H9 (cell line): ENCODE data around the gene HSD17B13. TPM values are rescaled to one million over a fixed set of nuclear protein-coding genes. Genes with fewer than 3 reads are reported as not detected.
A peak's percentile ranks its signal among the peaks of the same experiment; 100 is the strongest.

Source experiments
- DNase-seq: peaks from one replicate; pipeline ENCODE4 v3.0.0-alpha.2; 2017
- H2AFZ ChIP-seq: one replicate; pipeline ENCODE4 v1.6.1; 2013; ENCODE audit warnings: mild to moderate bottlenecking, low read length, control low read depth, moderate library complexity
- H2AK5ac ChIP-seq: 2 replicates; pipeline ENCODE4 v1.6.1; 2013; ENCODE audit warnings: low read length, control low read depth, mixed read lengths; ENCODE audit not compliant: insufficient read length
- H2BK120ac ChIP-seq: one replicate; pipeline ENCODE4 v1.6.1; 2013; ENCODE audit warnings: low read depth, mild to moderate bottlenecking, low read length, control low read depth, inconsistent platforms; ENCODE audit not compliant: poor library complexity, severe bottlenecking
- H2BK12ac ChIP-seq: 2 replicates; pipeline ENCODE4 v1.6.1; 2013; ENCODE audit warnings: low read length, control low read depth, mixed read lengths, low read depth; ENCODE audit not compliant: insufficient read length
- H2BK15ac ChIP-seq: 2 replicates; pipeline ENCODE4 v1.6.1; 2013; ENCODE audit warnings: low read depth, low read length, control low read depth
- H2BK20ac ChIP-seq: one replicate; pipeline ENCODE4 v1.6.1; 2013; ENCODE audit warnings: low read depth, mild to moderate bottlenecking, low read length, control low read depth, inconsistent platforms; ENCODE audit not compliant: poor library complexity, severe bottlenecking
- H2BK5ac ChIP-seq: 2 replicates; pipeline ENCODE4 v1.6.1; 2013; ENCODE audit warnings: low read length, control low read depth, mixed read lengths; ENCODE audit not compliant: insufficient read length
- H3K14ac ChIP-seq: 2 replicates; pipeline ENCODE4 v1.6.1; 2013; ENCODE audit warnings: low read length, control low read depth; ENCODE audit not compliant: insufficient read depth
- H3K18ac ChIP-seq: 2 replicates; pipeline ENCODE4 v1.6.1; 2013; ENCODE audit warnings: low read depth, mild to moderate bottlenecking, mixed read lengths, low read length, control low read depth; ENCODE audit not compliant: insufficient read length
- H3K23ac ChIP-seq: 2 replicates; pipeline ENCODE4 v1.6.1; 2013; ENCODE audit warnings: low read length, control low read depth, mixed read lengths, low read depth; ENCODE audit not compliant: insufficient read length
- H3K23me2 ChIP-seq: 2 replicates; pipeline ENCODE4 v1.6.1; 2013; ENCODE audit warnings: low read depth, mild to moderate bottlenecking, mixed read lengths, low read length, control low read depth; ENCODE audit not compliant: insufficient read length, poor library complexity, severe bottlenecking
- H3K27ac ChIP-seq: 2 replicates; pipeline ENCODE4 v1.5.1; 2013; ENCODE audit warnings: low read length, control low read depth, mixed read lengths, low read depth; ENCODE audit not compliant: insufficient read length
- H3K27me3 ChIP-seq: 2 replicates; pipeline ENCODE4 v1.6.1; 2013; ENCODE audit warnings: low read length, control low read depth, inconsistent platforms; ENCODE audit not compliant: insufficient read depth
- H3K4ac ChIP-seq: 2 replicates; pipeline ENCODE4 v1.6.1; 2013; ENCODE audit warnings: low read depth, mild to moderate bottlenecking, control low read depth, inconsistent platforms, low read length, moderate library complexity
- H3K4me1 ChIP-seq: 2 replicates; pipeline ENCODE4 v1.6.1; 2013; ENCODE audit warnings: low read length, control low read depth, inconsistent platforms; ENCODE audit not compliant: insufficient read depth
- H3K4me2 ChIP-seq: 2 replicates; pipeline ENCODE4 v1.6.1; 2013; ENCODE audit warnings: low read length, control low read depth, mixed read lengths; ENCODE audit not compliant: insufficient read length, insufficient read depth
- H3K56ac ChIP-seq: 2 replicates; pipeline ENCODE4 v1.6.1; 2013; ENCODE audit warnings: low read depth, mild to moderate bottlenecking, mixed read lengths, low read length, control low read depth; ENCODE audit not compliant: insufficient read length
- H3K79me1 ChIP-seq: 2 replicates; pipeline ENCODE4 v1.6.1; 2013; ENCODE audit warnings: low read depth, mild to moderate bottlenecking, moderate library complexity, low read length, control low read depth, inconsistent platforms; ENCODE audit not compliant: insufficient read depth, poor library complexity, severe bottlenecking
- H3K79me2 ChIP-seq: 2 replicates; pipeline ENCODE4 v1.6.1; 2013; ENCODE audit warnings: low read length, control low read depth, inconsistent platforms; ENCODE audit not compliant: insufficient read depth
- H3K9ac ChIP-seq: 2 replicates; pipeline ENCODE4 v1.6.1; 2013; ENCODE audit warnings: low read length, control low read depth, mixed read lengths; ENCODE audit not compliant: insufficient read length; ENCODE audit errors: extremely low read depth
- H3K9me3 ChIP-seq: one replicate; pipeline ENCODE4 v1.6.1; 2013; ENCODE audit warnings: low read depth, low read length, inconsistent platforms; ENCODE audit not compliant: control insufficient read depth
- H3T11ph ChIP-seq: one replicate; pipeline ENCODE4 v1.6.1; 2013; ENCODE audit warnings: mild to moderate bottlenecking, low read length, control low read depth, inconsistent platforms
- H4K20me1 ChIP-seq: one replicate; pipeline ENCODE4 v1.6.1; 2013; ENCODE audit not compliant: control insufficient read depth, insufficient read length, insufficient read depth
- H4K5ac ChIP-seq: 2 replicates; pipeline ENCODE4 v1.6.1; 2013; ENCODE audit warnings: low read depth, mild to moderate bottlenecking, mixed read lengths, low read length, control low read depth; ENCODE audit not compliant: insufficient read length
- H4K8ac ChIP-seq: replicated peaks from 2 replicates; pipeline ENCODE4 v1.6.1; 2013; ENCODE audit warnings: low read length, control low read depth, mixed read lengths, low read depth; ENCODE audit not compliant: insufficient read length
- H4K91ac ChIP-seq: 2 replicates; pipeline ENCODE4 v1.6.1; 2013; ENCODE audit warnings: low read depth, mild to moderate bottlenecking, moderate library complexity, mixed read lengths, low read length, control low read depth; ENCODE audit not compliant: insufficient read length
- H3K27ac Mint-ChIP-seq, 3 experiments: 2 replicates in 2 of 3; 3 replicates in 1 of 3; pipeline ENCODE4 v1.8.0; 2020 to 2021; ENCODE audit warnings: mixed read lengths in 3 of 3, mild to moderate bottlenecking in 1 of 3, moderate library complexity in 1 of 3
- H3K27me3 Mint-ChIP-seq: 2 replicates; pipeline ENCODE4 v1.8.0; 2021; ENCODE audit warnings: low read depth, mild to moderate bottlenecking, moderate library complexity, mixed read lengths
- H3K36me3 Mint-ChIP-seq, 3 experiments: 2 replicates in 2 of 3; 3 replicates in 1 of 3; pipeline ENCODE4 v1.8.0; 2020 to 2021; ENCODE audit warnings: low read depth in 3 of 3, mixed read lengths in 3 of 3; ENCODE audit not compliant: insufficient read depth in 1 of 3
- H3K4me1 Mint-ChIP-seq, 2 experiments: 2 replicates each; pipeline ENCODE4 v1.8.0; 2020; ENCODE audit warnings: mixed read lengths in 2 of 2
- H3K4me3 Mint-ChIP-seq, 2 experiments: 2 replicates in 1 of 2; 3 replicates in 1 of 2; pipeline ENCODE4 v1.8.0; 2020 to 2021; ENCODE audit warnings: mild to moderate bottlenecking in 2 of 2, mixed read lengths in 2 of 2, moderate library complexity in 1 of 2
- H3K9me3 Mint-ChIP-seq, 2 experiments: 2 replicates in 1 of 2; 3 replicates in 1 of 2; pipeline ENCODE4 v1.8.0; 2020; ENCODE audit warnings: mild to moderate bottlenecking in 2 of 2, mixed read lengths in 2 of 2, moderate library complexity in 1 of 2
- CTCF ChIP-seq: fragments of 200-600 bp; sonication (generic); conservative IDR thresholded peaks from 3 replicates; pipeline ENCODE4 v1.8.0; 2021; ENCODE audit warnings: antibody characterized with exemption, mild to moderate bottlenecking
- WGBS: extraction: QIAGEN DNeasy Blood & Tissue Kit; methylation state at CpG from one replicate; pipeline ENCODE4 v1.1.7; 2013; ENCODE audit warnings: missing lambda C conversion rate, low lambda C conversion rate, mixed read lengths; ENCODE audit not compliant: insufficient read length; ENCODE audit errors: extremely low coverage; 5-methylcytosine and 5-hydroxymethylcytosine counted together
- total RNA-seq: library from RNA; stranded (reverse); gene quantifications from 2 replicates; pipeline ENCODE4 v1.2.1, GENCODE V29; 2021

HSD17B13 gene
- total RNA-seq, 1 experiment from 2014 or later = not detected

- no peak overlapping the region for H3K4ac ChIP-seq
- no peak overlapping the region for H2AFZ ChIP-seq
- H2AK5ac ChIP-seq = no peak overlapping the region
- H3K27me3 ChIP-seq = no peaks in the 10 kb centered on the region
- DNase-seq = peak; percentile 34
- no peaks in the 10 kb centered on the region for H3K79me1 ChIP-seq
- no peak overlapping the region for H3K9ac ChIP-seq
- H3K18ac ChIP-seq = no peak overlapping the region
- H2BK5ac ChIP-seq = no peak overlapping the region
- peaks cover 0 to 5% (median 0%) of the 10 kb centered on the region in 3 experiments; a peak in 3 of 7 replicates for H3K36me3 Mint-ChIP-seq
- peaks cover 5% of the 10 kb centered on the region; the same call in 1 of the 2 replicates for H3K4me1 ChIP-seq
- H3T11ph ChIP-seq = no peak overlapping the region
- H3K23me2 ChIP-seq = no peaks in the 10 kb centered on the region
- no peaks in the 10 kb centered on the region for H3K27me3 Mint-ChIP-seq
- H3K14ac ChIP-seq = no peak overlapping the region
- H4K5ac ChIP-seq = no peak overlapping the region
- H3K27ac Mint-ChIP-seq = no peak overlapping the region
- no peak overlapping the region for H2BK12ac ChIP-seq
- H3K9me3 Mint-ChIP-seq = no peaks in the 10 kb centered on the region; a peak in 1 of 5 replicates
- H3K4me2 ChIP-seq = no peak overlapping the region
- no peak overlapping the region for H3K56ac ChIP-seq
- WGBS = no CpG with 5 or more reads among the region's 3 CpGs
- no peak overlapping the region for H4K91ac ChIP-seq
- H2BK15ac ChIP-seq = no peak overlapping the region
- H2BK120ac ChIP-seq = no peak overlapping the region
- no peaks in the 10 kb centered on the region for H3K79me2 ChIP-seq
- no peak overlapping the region for H3K23ac ChIP-seq
- H4K20me1 ChIP-seq = no peaks in the 10 kb centered on the region
- peaks cover 6 to 15% of the 10 kb centered on the region in 2 experiments for H3K4me1 Mint-ChIP-seq
- H4K8ac ChIP-seq = no peak overlapping the region
- H3K27ac ChIP-seq = no peak overlapping the region
- no peak overlapping the region for H3K4me3 Mint-ChIP-seq
- no peaks in the 10 kb centered on the region for H3K9me3 ChIP-seq
- no peak overlapping the region for H2BK20ac ChIP-seq
- TF ChIP-seq CTCF = peak; percentile 90
Observed at GRCh38 chr4:87353592-87353991, 30.9 kb upstream of the HSD17B13 start.
